HepG2 (cell line): ENCODE data around the gene LRRN3. TPM values are rescaled to one million over a fixed set of nuclear protein-coding genes. Genes with fewer than 3 reads are reported as not detected.

ENCODE experiments used
- GATA4 ChIP-seq: sonication (generic); IDR thresholded peaks from 2 replicates; pipeline ENCODE4 v1.6.1; 2016; ENCODE audit warnings: antibody characterized with exemption, low read depth, borderline replicate concordance
- HOXA9 ChIP-seq: sonication (generic); formaldehyde crosslinking; IDR thresholded peaks from 2 replicates; pipeline ENCODE4 v1.8.1; 2022; ENCODE audit warnings: missing genetic modification reagents, mild to moderate bottlenecking, moderate library complexity, borderline replicate concordance
- IRF2 ChIP-seq: IDR thresholded peaks from 2 replicates; pipeline ENCODE4 v1.6.1; 2018; ENCODE audit warnings: missing genetic modification reagents, missing compliant biosample characterization
- KDM6A ChIP-seq: IDR thresholded peaks from 2 replicates; pipeline ENCODE4 v1.6.1; 2016; ENCODE audit warnings: low read depth
- SP140L ChIP-seq: sonication (generic); formaldehyde crosslinking; IDR thresholded peaks from 2 replicates; pipeline ENCODE4 v1.4.0; 2020; ENCODE audit warnings: missing genetic modification reagents, borderline replicate concordance
- SRSF4 ChIP-seq: fragments of 200-400 bp; formaldehyde crosslinking; IDR thresholded peaks from one replicate; pipeline ENCODE4 v1.6.1; 2018; ENCODE audit warnings: mild to moderate bottlenecking, low read depth, low read length, moderate library complexity; ENCODE audit not compliant: poor library complexity, severe bottlenecking
- ZNF350 ChIP-seq: sonication (generic); formaldehyde crosslinking; IDR thresholded peaks from 2 replicates; pipeline ENCODE4 v1.4.0; 2020; ENCODE audit warnings: mild to moderate bottlenecking, low read depth, missing genetic modification reagents, borderline replicate concordance
- polyA plus RNA-seq, 8 experiments: library from polyadenylated mRNA; depleted of rRNA in 3 of 8; stranded (reverse) in 7 of 8; unstranded in 1 of 8; fragments of >200 nt; fragmentation: Illumina TruSeq in 4 of 8; extraction: Trizol in 4 of 8; gene quantifications; 2 replicates each; pipeline versions ENCODE4 v1.2.1 to v1.2.3, GENCODE V29; 2011 to 2016; ENCODE audit warnings: low read depth in 4 of 8, missing spikeins in 1 of 8, mixed read lengths in 1 of 8; ENCODE audit not compliant: insufficient read depth in 1 of 8
- total RNA-seq, 5 experiments: library from RNA; depleted of rRNA; stranded (reverse); fragments of >200 nt; fragmentation: Illumina TruSeq; extraction: Trizol; gene quantifications; 2 replicates each; pipeline ENCODE4 v1.2.3, GENCODE V29; 2016; ENCODE audit warnings: low read depth in 1 of 5
- TF ChIP-seq, protein P1 (sequence below): sonication (generic); formaldehyde crosslinking; IDR thresholded peaks from 2 replicates; pipeline ENCODE4 v1.4.0; 2020; ENCODE audit warnings: missing genetic modification reagents, low read depth, mild to moderate bottlenecking, borderline replicate concordance
- TF ChIP-seq, protein P2 (sequence below): sonication (generic); formaldehyde crosslinking; IDR thresholded peaks from 2 replicates; pipeline ENCODE4 v1.4.0; 2020; ENCODE audit warnings: missing genetic modification reagents, mild to moderate bottlenecking, borderline replicate concordance
- TF ChIP-seq, protein P3 (sequence below): sonication (generic); formaldehyde crosslinking; conservative IDR thresholded peaks from 2 replicates; pipeline ENCODE4 v1.4.0; 2020; ENCODE audit warnings: mild to moderate bottlenecking, missing genetic modification reagents, moderate library complexity
- TF ChIP-seq, protein P4 (sequence below): sonication (generic); formaldehyde crosslinking; IDR thresholded peaks from 2 replicates; pipeline ENCODE4 v1.4.0; 2020; ENCODE audit warnings: mild to moderate bottlenecking, missing genetic modification reagents
- TF ChIP-seq, protein P5 (sequence below): sonication (generic); formaldehyde crosslinking; IDR thresholded peaks from 2 replicates; pipeline ENCODE4 v1.4.0; 2020; ENCODE audit warnings: missing genetic modification reagents

LRRN3 gene
- total and polyA plus RNA-seq, 2 of the 13 experiments (the other 11 are each of a cell fraction or from before 2014, with no cell fraction given), result 0.07 TPM; not detected in 1

DNA sequence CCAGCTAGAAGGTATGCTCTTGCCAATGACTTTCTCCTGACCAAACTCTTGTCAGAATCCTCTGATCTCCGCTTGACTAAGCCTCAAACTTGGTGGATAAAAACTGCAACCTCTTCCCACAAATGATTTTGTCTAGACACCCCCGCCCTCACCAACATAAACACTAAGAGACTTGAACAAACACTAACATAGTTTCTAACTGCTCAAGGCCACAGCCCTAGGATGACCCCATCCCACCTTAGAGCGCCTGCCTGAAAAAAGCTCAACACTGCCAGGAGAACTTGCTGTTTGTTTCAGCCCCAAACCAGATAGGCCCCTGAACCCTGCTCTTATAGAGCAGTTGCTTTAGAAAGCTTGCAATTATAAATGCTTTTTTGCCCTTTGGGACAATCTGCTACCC, 71.8 kb downstream of the LRRN3 start (continued):
- TF ChIP-seq KDM6A (CRISPR knock-in tag) (no peak), SP140L (CRISPR knock-in tag) (no peak), SRSF4 (no peak), ZNF350 (CRISPR knock-in tag) (no peak), HOXA9 (no peak), GATA4 (no peak), IRF2 (CRISPR knock-in tag) (no peak)
- TF ChIP-seq, protein P1, sequence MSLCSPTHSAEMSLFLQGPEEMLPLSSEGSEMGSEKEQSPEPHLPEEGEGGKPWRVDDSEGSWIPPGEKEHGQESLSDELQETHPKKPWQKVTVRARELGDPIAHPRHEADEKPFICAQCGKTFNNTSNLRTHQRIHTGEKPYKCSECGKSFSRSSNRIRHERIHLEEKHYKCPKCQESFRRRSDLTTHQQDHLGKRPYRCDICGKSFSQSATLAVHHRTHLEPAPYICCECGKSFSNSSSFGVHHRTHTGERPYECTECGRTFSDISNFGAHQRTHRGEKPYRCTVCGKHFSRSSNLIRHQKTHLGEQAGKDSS (CRISPR knock-in tag), result no peak
- TF ChIP-seq, protein P2, sequence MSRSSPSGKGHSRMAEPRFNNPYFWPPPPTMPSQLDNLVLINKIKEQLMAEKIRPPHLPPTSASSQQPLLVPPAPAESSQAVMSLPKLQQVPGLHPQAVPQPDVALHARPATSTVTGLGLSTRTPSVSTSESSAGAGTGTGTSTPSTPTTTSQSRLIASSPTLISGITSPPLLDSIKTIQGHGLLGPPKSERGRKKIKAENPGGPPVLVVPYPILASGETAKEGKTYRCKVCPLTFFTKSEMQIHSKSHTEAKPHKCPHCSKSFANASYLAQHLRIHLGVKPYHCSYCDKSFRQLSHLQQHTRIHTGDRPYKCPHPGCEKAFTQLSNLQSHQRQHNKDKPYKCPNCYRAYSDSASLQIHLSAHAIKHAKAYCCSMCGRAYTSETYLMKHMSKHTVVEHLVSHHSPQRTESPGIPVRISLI, result 0 out of 2 replicates have a peak, but pooled peaks have one; percentile 31
- TF ChIP-seq, protein P3, sequence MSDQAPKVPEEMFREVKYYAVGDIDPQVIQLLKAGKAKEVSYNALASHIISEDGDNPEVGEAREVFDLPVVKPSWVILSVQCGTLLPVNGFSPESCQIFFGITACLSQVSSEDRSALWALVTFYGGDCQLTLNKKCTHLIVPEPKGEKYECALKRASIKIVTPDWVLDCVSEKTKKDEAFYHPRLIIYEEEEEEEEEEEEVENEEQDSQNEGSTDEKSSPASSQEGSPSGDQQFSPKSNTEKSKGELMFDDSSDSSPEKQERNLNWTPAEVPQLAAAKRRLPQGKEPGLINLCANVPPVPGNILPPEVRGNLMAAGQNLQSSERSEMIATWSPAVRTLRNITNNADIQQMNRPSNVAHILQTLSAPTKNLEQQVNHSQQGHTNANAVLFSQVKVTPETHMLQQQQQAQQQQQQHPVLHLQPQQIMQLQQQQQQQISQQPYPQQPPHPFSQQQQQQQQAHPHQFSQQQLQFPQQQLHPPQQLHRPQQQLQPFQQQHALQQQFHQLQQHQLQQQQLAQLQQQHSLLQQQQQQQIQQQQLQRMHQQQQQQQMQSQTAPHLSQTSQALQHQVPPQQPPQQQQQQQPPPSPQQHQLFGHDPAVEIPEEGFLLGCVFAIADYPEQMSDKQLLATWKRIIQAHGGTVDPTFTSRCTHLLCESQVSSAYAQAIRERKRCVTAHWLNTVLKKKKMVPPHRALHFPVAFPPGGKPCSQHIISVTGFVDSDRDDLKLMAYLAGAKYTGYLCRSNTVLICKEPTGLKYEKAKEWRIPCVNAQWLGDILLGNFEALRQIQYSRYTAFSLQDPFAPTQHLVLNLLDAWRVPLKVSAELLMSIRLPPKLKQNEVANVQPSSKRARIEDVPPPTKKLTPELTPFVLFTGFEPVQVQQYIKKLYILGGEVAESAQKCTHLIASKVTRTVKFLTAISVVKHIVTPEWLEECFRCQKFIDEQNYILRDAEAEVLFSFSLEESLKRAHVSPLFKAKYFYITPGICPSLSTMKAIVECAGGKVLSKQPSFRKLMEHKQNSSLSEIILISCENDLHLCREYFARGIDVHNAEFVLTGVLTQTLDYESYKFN (CRISPR knock-in tag), result 0 out of 2 replicates have a peak, but pooled peaks have one; percentile 29
- TF ChIP-seq, protein P4, sequence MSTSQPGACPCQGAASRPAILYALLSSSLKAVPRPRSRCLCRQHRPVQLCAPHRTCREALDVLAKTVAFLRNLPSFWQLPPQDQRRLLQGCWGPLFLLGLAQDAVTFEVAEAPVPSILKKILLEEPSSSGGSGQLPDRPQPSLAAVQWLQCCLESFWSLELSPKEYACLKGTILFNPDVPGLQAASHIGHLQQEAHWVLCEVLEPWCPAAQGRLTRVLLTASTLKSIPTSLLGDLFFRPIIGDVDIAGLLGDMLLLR (CRISPR knock-in tag), result no peak
- TF ChIP-seq, protein P5, sequence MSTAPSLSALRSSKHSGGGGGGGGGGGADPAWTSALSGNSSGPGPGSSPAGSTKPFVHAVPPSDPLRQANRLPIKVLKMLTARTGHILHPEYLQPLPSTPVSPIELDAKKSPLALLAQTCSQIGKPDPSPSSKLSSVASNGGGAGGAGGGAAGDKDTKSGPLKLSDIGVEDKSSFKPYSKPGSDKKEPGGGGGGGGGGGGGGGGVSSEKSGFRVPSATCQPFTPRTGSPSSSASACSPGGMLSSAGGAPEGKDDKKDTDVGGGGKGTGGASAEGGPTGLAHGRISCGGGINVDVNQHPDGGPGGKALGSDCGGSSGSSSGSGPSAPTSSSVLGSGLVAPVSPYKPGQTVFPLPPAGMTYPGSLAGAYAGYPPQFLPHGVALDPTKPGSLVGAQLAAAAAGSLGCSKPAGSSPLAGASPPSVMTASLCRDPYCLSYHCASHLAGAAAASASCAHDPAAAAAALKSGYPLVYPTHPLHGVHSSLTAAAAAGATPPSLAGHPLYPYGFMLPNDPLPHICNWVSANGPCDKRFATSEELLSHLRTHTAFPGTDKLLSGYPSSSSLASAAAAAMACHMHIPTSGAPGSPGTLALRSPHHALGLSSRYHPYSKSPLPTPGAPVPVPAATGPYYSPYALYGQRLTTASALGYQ (CRISPR knock-in tag), result no peak
